Endothelial cell of umbilical vein (primary cell): Measurements from ENCODE around the gene HIVEP3. TPM values are rescaled to one million over a fixed set of nuclear protein-coding genes. Genes with fewer than 3 reads are reported as not detected.
A peak's percentile ranks its signal among the peaks of the same experiment; 100 is the strongest.

Experiments
- BruUV-seq: library from RNA; stranded (reverse); fragments of 400-500 nt; replicated peaks from 2 replicates; lab custom pipeline; 2021; lab: Mats Ljungman, UMichigan
- CTCF ChIA-PET: fragments of 300-600, 350-600 bp; sonication (Branson Sonifier 250); formaldehyde crosslinking; loops from one replicate; lab custom pipeline; 2021; ENCODE audit warnings: antibody characterized with exemption, inconsistent platforms; lab: Charles Lee
- POLR2A ChIA-PET: fragments of 300-600, 350-600 bp; sonication (Branson Sonifier 250); formaldehyde crosslinking; loops from one replicate; lab custom pipeline; 2021; ENCODE audit warnings: antibody characterized with exemption, inconsistent platforms; lab: Charles Lee
- DNase-seq: peaks from one replicate; pipeline ENCODE4 v3.0.0-alpha.2; 2011; ENCODE audit warnings: low read depth, low spot score
- FAIRE-seq: peaks from 2 replicates; lab custom pipeline; 2011; peaks lifted over from hg19 to GRCh38; lab: Jason Lieb, UNC
- H2AFZ ChIP-seq: 2 replicates; pipeline ENCODE4 v1.6.0; 2012; ENCODE audit warnings: low read depth, low read length, control low read depth, inconsistent platforms
- H3K27ac ChIP-seq: 2 replicates; pipeline ENCODE4 v1.5.1; 2011; ENCODE audit warnings: low read depth, mild to moderate bottlenecking, control low read depth, low read length, moderate library complexity; ENCODE audit not compliant: insufficient read depth
- H3K27me3 ChIP-seq, 2 experiments: 2 replicates each; pipeline versions ENCODE4 v1.6.0 to v1.6.1; 2011; ENCODE audit warnings: low read length in 2 of 2, mixed read lengths in 1 of 2; ENCODE audit not compliant: control insufficient read depth in 2 of 2, insufficient read depth in 2 of 2
- H3K36me3 ChIP-seq, 2 experiments: 2 replicates in 1 of 2; 3 replicates in 1 of 2; pipeline ENCODE4 v1.5.1; 2011; ENCODE audit warnings: low read length in 2 of 2, mild to moderate bottlenecking in 1 of 2, moderate library complexity in 1 of 2; ENCODE audit not compliant: control insufficient read depth in 2 of 2, insufficient read depth in 2 of 2; ENCODE audit errors: extremely low read depth in 1 of 2
- H3K4me1 ChIP-seq: 3 replicates; pipeline ENCODE4 v1.5.1; 2011; ENCODE audit warnings: mild to moderate bottlenecking, low read length; ENCODE audit not compliant: control insufficient read depth, insufficient read depth; ENCODE audit errors: extremely low read depth
- H3K4me2 ChIP-seq: 2 replicates; pipeline ENCODE4 v1.6.1; 2011; ENCODE audit warnings: low read length, control low read depth, mixed read lengths; ENCODE audit not compliant: insufficient read depth
- H3K4me3 ChIP-seq, 3 experiments: fragments of 200-600 bp in 1 of 3; sonication (generic), shearing (Covaris generic) in 1 of 3; replicated peaks in 1 of 3; 2 replicates each; pipeline ENCODE4 v1.5.1; 2011 to 2016; ENCODE audit warnings: control low read depth in 3 of 3, low read length in 3 of 3, mild to moderate bottlenecking in 2 of 3, inconsistent platforms in 1 of 3, low read depth in 1 of 3, moderate library complexity in 1 of 3; ENCODE audit not compliant: insufficient read depth in 1 of 3
- H3K79me2 ChIP-seq: 2 replicates; pipeline ENCODE4 v1.6.0; 2012; ENCODE audit warnings: low read length, inconsistent platforms; ENCODE audit not compliant: control insufficient read depth, insufficient read depth
- H3K9ac ChIP-seq: replicated peaks from 2 replicates; pipeline ENCODE3; 2011; ENCODE audit warnings: low read length, control low read depth; ENCODE audit not compliant: insufficient read depth; ENCODE audit errors: extremely low read depth
- H3K9me1 ChIP-seq: replicated peaks from 3 replicates; pipeline ENCODE4 v1.6.0; 2011; ENCODE audit warnings: mild to moderate bottlenecking, low read length; ENCODE audit not compliant: control insufficient read depth, insufficient read depth; ENCODE audit errors: extremely low read depth
- H3K9me3 ChIP-seq: replicated peaks from 2 replicates; pipeline ENCODE4 v1.5.1; 2012; ENCODE audit warnings: low read length, inconsistent platforms; ENCODE audit not compliant: control insufficient read depth, insufficient read depth
- H4K20me1 ChIP-seq: replicated peaks from 2 replicates; pipeline ENCODE3; 2011; ENCODE audit warnings: mild to moderate bottlenecking, low read length; ENCODE audit not compliant: control insufficient read depth, insufficient read depth; ENCODE audit errors: extremely low read depth
- CTCF ChIP-seq, 2 donors: IDR thresholded peaks; 1 replicate in 1 of 2; 2 replicates in 1 of 2; pipeline ENCODE4 v1.5.1; 2011; ENCODE audit warnings: low read length in 2 of 2, mild to moderate bottlenecking in 2 of 2, moderate library complexity in 2 of 2, control low read depth in 1 of 2, inconsistent platforms in 1 of 2, low read depth in 1 of 2; ENCODE audit not compliant: insufficient read depth in 1 of 2; ENCODE audit errors: extremely low read depth in 1 of 2
- EZH2 ChIP-seq: IDR thresholded peaks from 2 replicates; pipeline ENCODE4 v1.6.1; 2012; ENCODE audit warnings: borderline replicate concordance, low read depth, mild to moderate bottlenecking, moderate library complexity, low read length, inconsistent platforms; ENCODE audit not compliant: severe bottlenecking
- FOS ChIP-seq: IDR thresholded peaks from 2 replicates; pipeline ENCODE4 v1.6.1; 2011; ENCODE audit warnings: mild to moderate bottlenecking, low read length, moderate library complexity, borderline replicate concordance; ENCODE audit not compliant: insufficient read depth
- GATA2 ChIP-seq: IDR thresholded peaks from 2 replicates; pipeline ENCODE4 v1.7.0; 2011; ENCODE audit warnings: low read depth, mild to moderate bottlenecking, moderate library complexity, mixed read lengths, low read length; ENCODE audit not compliant: insufficient read length, insufficient read depth
- JUN ChIP-seq: IDR thresholded peaks from 2 replicates; pipeline ENCODE4 v1.6.1; 2011; ENCODE audit warnings: borderline replicate concordance, low read depth; ENCODE audit not compliant: insufficient read length, insufficient read depth
- MAX ChIP-seq: IDR thresholded peaks from 2 replicates; pipeline ENCODE4 v1.6.1; 2011; ENCODE audit not compliant: insufficient read depth, insufficient read length
- MYC ChIP-seq: IDR thresholded peaks from one replicate; pipeline ENCODE4 v1.6.1; 2011; ENCODE audit warnings: mild to moderate bottlenecking, low read depth, low read length
- POLR2A ChIP-seq: IDR thresholded peaks from 2 replicates; pipeline ENCODE4 v1.6.1; 2012; ENCODE audit warnings: low read depth, mild to moderate bottlenecking, control low read depth, low read length
- POLR2AphosphoS5 ChIP-seq: IDR thresholded peaks from 2 replicates; pipeline ENCODE4 v1.6.1; 2012; ENCODE audit warnings: low read depth, mild to moderate bottlenecking, control low read depth, low read length, moderate library complexity; ENCODE audit not compliant: insufficient read depth
- dilution Hi-C: fragments of 300-500 bp; cut with MboI; formaldehyde crosslinking; loops from one replicate; pipeline ENCODE4 v1.15.0; 2019; ENCODE audit warnings: low sequenced_read_pairs; ENCODE audit not compliant: extremely low pct_ligation_motif_present
- intact Hi-C: fragments of 100-400 bp; cut with micrococcal nuclease; formaldehyde crosslinking; loops from one replicate; pipeline ENCODE4 v1.10.0; 2022
- polyA plus RNA-seq, 4 experiments: library from polyadenylated mRNA; depleted of rRNA in 3 of 4; stranded (reverse) in 3 of 4; unstranded in 1 of 4; fragments of >200 nt; gene quantifications; 2 replicates each; pipeline versions ENCODE4 v1.2.1 to v1.2.3, GENCODE V29; 2011 to 2012; ENCODE audit warnings: missing spikeins in 1 of 4
- total RNA-seq: library from RNA; stranded (reverse); gene quantifications from 2 replicates; pipeline ENCODE4 v1.2.3, GENCODE V29; 2021

Gene HIVEP3
- total and polyA plus RNA-seq, 2 donors (not counting 3 experiments of a cell fraction or from before 2014, with no cell fraction given), result 3.4 to 4.0 TPM

GRCh38 chr1:41485605-41486004 lies 433.1 kb downstream of the HIVEP3 start:
- ChIA-PET CTCF (interaction anchor here (0.5 to 0.9 kb wide), 3 partner anchors 30 to 54 kb away, joined by 3 read pairs; no protein-coding TSS in a partner anchor), POLR2A (no interaction called here)
- intact Hi-C loops (loop anchor here (1.0 kb wide), 1 partner anchor 11 kb away; no protein-coding TSS in a partner anchor), dilution Hi-C loops (no loop called here)
- Histone ChIP-seq H4K20me1 (no peaks in the 10 kb centered on the region), H3K36me3 (no peaks in the 10 kb centered on the region), H3K4me2 (no peak overlapping the region), H3K4me3 (no peak overlapping the region), H3K27me3 (peaks cover 0 to 4% of the 10 kb centered on the region in 2 experiments), H3K4me1 (peaks cover 17% of the 10 kb centered on the region), H3K79me2 (no peaks in the 10 kb centered on the region), H3K27ac (no peak overlapping the region), H3K9me3 (no peaks in the 10 kb centered on the region), H2AFZ (no peak overlapping the region), H3K9me1 (no peaks in the 10 kb centered on the region), H3K9ac (no peak overlapping the region)
- no TSS peak for BruUV-seq
- DNase-seq (peak; percentile 46), FAIRE-seq (peak; percentile 84)
- TF ChIP-seq GATA2, result peak; percentile 94
- TF ChIP-seq CTCF (IDR thresholded peaks at IDR 0.05; ENCODE audit: extremely low read depth in 1 of 2, insufficient read depth in 1 of 2, low read depth in 1 of 2, low read length in 2 of 2), result no peak
- peak; percentile 20 for TF ChIP-seq POLR2AphosphoS5
- TF ChIP-seq EZH2, result no peak
- TF ChIP-seq FOS, result peak; percentile 47
- no peak for TF ChIP-seq MAX
- peak; percentile 12 for TF ChIP-seq JUN
- TF ChIP-seq MYC, result no peak
- TF ChIP-seq POLR2A, result no peak
